Panc1 (cell line): ENCODE results near the gene SCAF11.

Experiments
- CTCF ChIP-seq: fragments of 450-650 bp; IDR thresholded peaks from 2 replicates; pipeline ENCODE4 v1.5.1; 2017; ENCODE audit warnings: mild to moderate bottlenecking
- REST ChIP-seq, 2 experiments: IDR thresholded peaks; 2 replicates each; pipeline ENCODE4 v1.6.1; 2011 to 2012; ENCODE audit warnings: low read depth in 2 of 2, control low read depth in 1 of 2, low read length in 1 of 2, mild to moderate bottlenecking in 1 of 2, moderate library complexity in 1 of 2; ENCODE audit not compliant: insufficient read depth in 1 of 2
- TCF7L2 ChIP-seq: IDR thresholded peaks from 2 replicates; pipeline ENCODE4 v1.6.1; 2011; ENCODE audit warnings: mild to moderate bottlenecking, low read depth, low read length, inconsistent platforms

- TF ChIP-seq REST (IDR thresholded peaks at IDR 0.05; ENCODE audit: insufficient read depth in 1 of 2, low read depth in 2 of 2, low read length in 1 of 2) (no peak), CTCF (no peak), TCF7L2 (no peak)
Measured at GRCh38 chr12:45944771-45945170, 45.6 kb downstream of the SCAF11 start.
